HFF-Myc (cell line): ENCODE measurements around the gene MAST1.
A peak's percentile ranks its signal among the peaks of the same experiment; 100 is the strongest.

Experiments
- DNase-seq: peaks from one replicate; pipeline ENCODE4 v3.0.0-alpha.2; 2011; ENCODE audit warnings: low read depth; ENCODE audit errors: extremely low read depth
- H3K4me3 ChIP-seq: replicated peaks from 2 replicates; pipeline ENCODE4 v1.5.1; 2011; ENCODE audit warnings: low read depth, mild to moderate bottlenecking, control low read depth, low read length
- CTCF ChIP-seq: IDR thresholded peaks from 2 replicates; pipeline ENCODE4 v1.5.1; 2012; ENCODE audit warnings: mild to moderate bottlenecking, low read depth, low read length, control low read depth; ENCODE audit errors: missing control alignments

Gene MAST1

DNA sequence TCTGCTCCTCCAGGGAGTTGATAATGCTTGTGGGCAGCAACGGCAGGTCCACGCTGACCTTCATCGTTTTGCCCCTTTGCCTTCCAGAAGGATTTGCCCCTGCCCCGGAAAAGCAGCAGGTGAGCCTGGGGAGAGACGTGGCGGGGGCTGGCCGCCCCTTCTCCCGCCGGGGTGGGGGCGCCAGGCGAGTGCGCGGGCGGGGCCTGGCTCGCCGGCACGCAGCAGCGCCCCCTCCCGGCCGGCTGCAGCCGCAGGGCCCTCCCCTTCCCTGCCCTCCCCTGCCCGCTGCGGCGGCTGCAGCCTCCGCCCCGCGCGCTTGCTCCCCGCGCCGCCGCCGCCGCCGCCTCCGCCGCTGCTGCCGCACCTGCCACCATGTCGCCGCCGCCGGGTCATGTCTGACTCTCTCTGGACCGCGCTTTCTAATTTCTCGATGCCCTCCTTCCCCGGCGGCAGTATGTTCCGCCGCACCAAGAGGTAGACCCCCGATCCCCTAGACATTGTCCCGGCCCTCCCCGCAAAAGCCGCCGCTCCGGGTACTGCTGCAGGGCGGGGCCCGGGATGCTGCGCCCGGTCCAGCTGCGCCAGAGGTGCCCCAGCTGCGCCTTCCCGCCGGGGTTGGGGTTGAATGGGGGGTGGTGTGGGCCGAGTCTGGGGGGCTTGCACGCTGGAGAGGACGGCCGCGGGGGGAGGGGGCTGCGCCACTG, at the start of gene MAST1:
MAST1 (plus strand) TSS at position 334 of the 704 bp plus-strand sequence; CDS start at position 392, 58 bp downstream.
- H3K4me3 ChIP-seq = peak within 1 kb of the TSS; percentile 35
- DNase-seq = no peak
- TF ChIP-seq CTCF = no peak

GRCh38 chr19:12788682-12789097, 49.6 kb upstream of the MAST1 start:
- DNase-seq = no peak
- no peak for TF ChIP-seq CTCF
- peak overlapping the region; percentile 31 for H3K4me3 ChIP-seq

GRCh38 chr19:12789098-12789903, 49.0 kb upstream of the MAST1 start:
- DNase-seq = no peak
- peak overlapping the region; percentile 31 for H3K4me3 ChIP-seq
- no peak for TF ChIP-seq CTCF

DNA sequence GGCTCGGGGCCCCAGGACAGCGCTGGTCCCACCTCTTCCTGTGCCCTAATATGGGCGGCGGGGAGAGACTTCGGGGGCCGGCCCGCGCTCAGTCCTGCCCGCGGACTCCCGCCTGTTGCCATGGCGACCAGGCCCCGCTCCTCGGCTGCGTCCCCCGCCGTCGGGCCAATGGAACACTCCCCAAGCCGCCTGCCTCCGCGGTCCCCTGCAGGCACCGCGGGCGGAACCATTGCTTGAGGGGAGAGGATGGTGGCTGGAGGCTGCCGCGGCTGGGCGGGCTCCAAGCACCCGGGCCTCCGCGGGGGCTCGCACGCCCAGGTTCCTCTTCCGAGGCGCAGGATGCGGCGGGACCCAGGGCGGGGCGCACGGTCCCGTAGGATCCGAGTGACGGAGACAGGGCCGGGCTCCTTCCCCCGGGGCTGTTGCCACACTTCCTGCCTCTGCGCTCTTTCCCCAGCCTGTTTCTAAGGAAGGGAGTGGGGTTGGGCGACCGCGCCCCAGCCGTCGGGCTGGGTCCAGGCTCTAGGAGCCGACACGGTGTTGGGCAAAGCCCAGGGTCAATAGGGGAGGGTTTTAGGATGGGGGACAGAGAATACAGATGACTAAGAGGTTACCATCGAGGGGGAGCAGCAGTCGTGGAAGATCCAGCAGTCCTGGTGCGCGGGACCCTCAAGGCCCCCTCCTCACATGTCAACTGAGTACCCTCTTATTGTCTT, 48.3 kb upstream of the MAST1 start:
- DNase-seq = no peak
- H3K4me3 ChIP-seq = peak overlapping the region; percentile 84
- TF ChIP-seq CTCF = no peak

- DNase-seq = no peak
- H3K4me3 ChIP-seq = peak overlapping the region; percentile 84
- TF ChIP-seq CTCF = no peak
These were observed 47.5 kb upstream of the MAST1 start for GRCh38 chr19:12790628-12791344.

- no peak for TF ChIP-seq CTCF
- DNase-seq = peak; percentile 92
- H3K4me3 ChIP-seq = peak within 1 kb of the TSS; percentile 84
These were observed 46.8 kb upstream of the MAST1 start, which contains the start of gene JUNB for GRCh38 chr19:12791345-12792050. Gene JUNB, plus strand, starts transcription at chr19:12791486. Its CDS starts 286 bp downstream, at chr19:12791772.
